Tracheal epithelial cell (primary cell): ENCODE results near the gene RAB32. TPM values are rescaled to one million over a fixed set of nuclear protein-coding genes. Genes with fewer than 3 reads are reported as not detected.

ENCODE experiments used
- total RNA-seq: library from RNA; depleted of rRNA; stranded (reverse); fragments of >200 nt; gene quantifications from 2 replicates; pipeline ENCODE4 v1.2.1, GENCODE V29; 2014

Gene RAB32
- 123 and 165 TPM in 2 replicates for total RNA-seq

DNA sequence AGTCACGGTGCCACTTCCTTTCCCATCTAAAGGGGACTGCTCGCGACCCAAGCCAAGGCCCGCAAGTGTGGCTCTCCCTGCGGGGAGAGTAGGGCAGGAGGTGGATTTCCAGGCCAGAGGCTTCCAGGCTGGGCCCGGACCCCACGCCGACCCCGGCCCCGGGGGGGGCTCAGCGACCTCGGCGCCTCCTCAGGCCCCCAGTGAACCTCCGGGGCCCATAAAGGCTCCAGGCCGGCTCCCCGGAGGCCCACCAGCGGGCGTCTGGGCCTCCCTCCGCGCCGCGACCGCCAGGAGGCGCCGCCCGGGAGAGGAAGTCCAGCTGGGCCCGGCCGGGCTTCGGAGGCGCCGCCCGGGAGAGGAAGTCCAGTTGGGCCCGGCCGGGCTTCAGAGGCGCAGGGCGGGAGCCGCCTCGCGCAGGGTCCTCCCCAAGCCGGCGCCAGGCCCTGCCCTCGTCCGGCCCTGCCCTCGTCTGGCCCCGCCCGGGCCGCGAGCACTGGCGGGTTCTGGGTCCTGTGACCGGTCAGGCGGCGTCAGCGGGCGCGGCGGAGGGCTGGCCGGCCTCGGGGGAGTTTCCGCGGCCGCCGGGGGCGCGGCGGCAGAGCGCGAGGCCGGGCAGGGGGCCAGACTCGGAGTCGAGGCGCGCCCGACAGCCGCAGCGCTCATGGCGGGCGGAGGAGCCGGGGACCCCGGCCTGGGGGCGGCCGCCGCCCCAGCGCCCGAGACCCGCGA is at the start of gene RAB32:
Gene RAB32 (plus strand): TSS at position 623 of the 729 bp plus-strand sequence. CDS start 39 bp downstream, at position 662.

GRCh38 chr6:146598772-146599405 is 55.3 kb downstream of the RAB32 start, which contains the start of gene ADGB:
Gene ADGB, plus strand, starts transcription at chr6:146598972. Its CDS starts 69 bp downstream, at chr6:146599041.

Other genes with a start within 250 kb of the RAB32 start
- not detected in 2 replicates for gene ADGB, start 55.1 kb downstream of the RAB32 start, total RNA-seq